ENCODE data around the gene WWOX.

DNA sequence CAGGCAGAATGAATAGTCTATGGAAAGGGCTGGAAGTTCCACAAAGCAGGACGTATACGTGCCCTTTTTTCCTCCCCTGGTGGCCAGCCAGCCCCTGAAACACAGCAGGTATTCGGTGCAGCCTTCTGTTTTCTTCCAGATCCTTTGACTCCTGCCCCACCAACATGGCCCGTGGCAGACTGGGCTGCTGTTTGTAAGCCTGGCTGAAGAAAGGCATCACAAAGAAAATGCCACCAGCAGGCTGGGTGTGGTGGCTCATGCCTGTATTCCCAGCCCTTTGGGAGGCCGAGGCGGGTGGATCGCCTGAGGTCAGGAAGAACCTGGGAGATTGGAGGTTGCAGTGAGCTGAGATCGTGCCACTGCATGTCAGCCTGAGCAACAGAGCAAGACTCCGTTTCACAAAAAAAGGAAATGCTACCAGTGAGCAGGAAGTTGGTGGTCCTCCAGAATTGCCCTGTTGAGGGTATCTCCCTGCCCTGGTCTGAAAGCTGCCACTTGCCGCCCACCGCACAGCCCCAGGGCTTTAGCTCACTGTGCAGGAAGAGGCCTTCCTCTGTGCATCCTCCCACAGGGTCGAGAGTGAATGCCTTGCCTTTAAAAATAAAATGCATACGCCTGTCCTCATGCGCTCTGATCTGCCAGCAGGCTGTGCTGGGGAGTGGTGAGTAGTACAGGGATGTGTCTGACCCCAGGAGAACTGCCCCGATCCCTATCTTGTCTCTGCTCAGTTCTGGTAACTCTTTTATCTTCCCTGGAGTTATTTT lies 913.4 kb downstream of the WWOX start:
- TF ChIP-seq, protein P1, sequence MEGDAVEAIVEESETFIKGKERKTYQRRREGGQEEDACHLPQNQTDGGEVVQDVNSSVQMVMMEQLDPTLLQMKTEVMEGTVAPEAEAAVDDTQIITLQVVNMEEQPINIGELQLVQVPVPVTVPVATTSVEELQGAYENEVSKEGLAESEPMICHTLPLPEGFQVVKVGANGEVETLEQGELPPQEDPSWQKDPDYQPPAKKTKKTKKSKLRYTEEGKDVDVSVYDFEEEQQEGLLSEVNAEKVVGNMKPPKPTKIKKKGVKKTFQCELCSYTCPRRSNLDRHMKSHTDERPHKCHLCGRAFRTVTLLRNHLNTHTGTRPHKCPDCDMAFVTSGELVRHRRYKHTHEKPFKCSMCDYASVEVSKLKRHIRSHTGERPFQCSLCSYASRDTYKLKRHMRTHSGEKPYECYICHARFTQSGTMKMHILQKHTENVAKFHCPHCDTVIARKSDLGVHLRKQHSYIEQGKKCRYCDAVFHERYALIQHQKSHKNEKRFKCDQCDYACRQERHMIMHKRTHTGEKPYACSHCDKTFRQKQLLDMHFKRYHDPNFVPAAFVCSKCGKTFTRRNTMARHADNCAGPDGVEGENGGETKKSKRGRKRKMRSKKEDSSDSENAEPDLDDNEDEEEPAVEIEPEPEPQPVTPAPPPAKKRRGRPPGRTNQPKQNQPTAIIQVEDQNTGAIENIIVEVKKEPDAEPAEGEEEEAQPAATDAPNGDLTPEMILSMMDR (conservative IDR thresholded peaks at IDR 0.05): no peak
- TF ChIP-seq EZH2 (IDR thresholded peaks at IDR 0.05; ENCODE audit: low read depth): no peak

Measured in PC-9 (cell line).